ENCODE measurements around the gene DGCR2.
"Not testable (repeated sequence)": the region's sequence is repeated elsewhere in the genome, so short reads cannot be mapped to it uniquely, and the experiment has no call there.

The DGCR2 gene

DNA sequence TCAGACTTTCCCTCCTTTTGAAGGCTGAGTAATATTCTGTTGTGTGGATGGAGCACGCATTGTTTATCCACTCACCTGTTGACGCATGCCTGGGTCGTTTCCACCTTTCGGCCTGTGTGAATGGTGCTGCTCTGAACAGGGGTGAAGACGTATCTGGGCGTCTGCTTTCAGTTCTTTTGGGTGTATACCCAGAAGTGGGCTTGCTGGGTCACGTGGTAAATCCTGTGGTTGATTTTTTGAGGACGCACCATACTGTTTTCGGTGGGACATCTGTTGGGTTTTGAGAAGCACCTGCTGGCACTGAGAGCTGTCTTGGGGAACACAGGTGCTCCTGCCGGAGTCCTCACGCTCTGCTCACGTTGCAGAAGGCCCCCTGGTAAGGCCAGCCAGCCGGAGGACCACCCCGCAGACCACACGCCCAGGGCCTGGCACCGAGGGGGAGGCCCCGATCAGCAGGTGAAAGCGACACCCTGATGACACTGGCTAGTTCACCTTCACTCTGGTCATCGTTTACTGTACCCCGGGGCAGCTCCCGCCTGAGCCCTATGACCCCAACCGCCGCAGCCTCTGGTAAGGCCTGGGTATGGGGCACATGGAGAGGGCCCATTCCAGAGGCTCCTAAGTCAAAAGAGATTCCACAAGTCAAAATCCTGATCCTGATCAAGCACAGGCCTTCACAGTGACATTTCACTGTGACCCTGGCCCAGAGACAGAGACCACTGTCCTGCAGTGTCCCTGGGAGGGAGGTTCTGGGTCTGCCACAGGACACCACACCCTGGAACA lies 131.7 kb downstream of the DGCR2 start:
- TF ChIP-seq, protein P1, sequence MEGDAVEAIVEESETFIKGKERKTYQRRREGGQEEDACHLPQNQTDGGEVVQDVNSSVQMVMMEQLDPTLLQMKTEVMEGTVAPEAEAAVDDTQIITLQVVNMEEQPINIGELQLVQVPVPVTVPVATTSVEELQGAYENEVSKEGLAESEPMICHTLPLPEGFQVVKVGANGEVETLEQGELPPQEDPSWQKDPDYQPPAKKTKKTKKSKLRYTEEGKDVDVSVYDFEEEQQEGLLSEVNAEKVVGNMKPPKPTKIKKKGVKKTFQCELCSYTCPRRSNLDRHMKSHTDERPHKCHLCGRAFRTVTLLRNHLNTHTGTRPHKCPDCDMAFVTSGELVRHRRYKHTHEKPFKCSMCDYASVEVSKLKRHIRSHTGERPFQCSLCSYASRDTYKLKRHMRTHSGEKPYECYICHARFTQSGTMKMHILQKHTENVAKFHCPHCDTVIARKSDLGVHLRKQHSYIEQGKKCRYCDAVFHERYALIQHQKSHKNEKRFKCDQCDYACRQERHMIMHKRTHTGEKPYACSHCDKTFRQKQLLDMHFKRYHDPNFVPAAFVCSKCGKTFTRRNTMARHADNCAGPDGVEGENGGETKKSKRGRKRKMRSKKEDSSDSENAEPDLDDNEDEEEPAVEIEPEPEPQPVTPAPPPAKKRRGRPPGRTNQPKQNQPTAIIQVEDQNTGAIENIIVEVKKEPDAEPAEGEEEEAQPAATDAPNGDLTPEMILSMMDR (IDR thresholded peaks at IDR 0.05; ENCODE audit: borderline replicate concordance, control extremely low read depth, extremely low read depth, insufficient read depth, missing control alignments) = no peak
- no peak for DNase-seq (ENCODE audit: low spot score)
- in situ Hi-C loops (cut with MboI; ENCODE audit: low sequenced_read_pairs, unreplicated experiment) = loop anchor here (25.0 kb wide), 1 partner anchor 397 kb away; no protein-coding TSS in a partner anchor

DNA sequence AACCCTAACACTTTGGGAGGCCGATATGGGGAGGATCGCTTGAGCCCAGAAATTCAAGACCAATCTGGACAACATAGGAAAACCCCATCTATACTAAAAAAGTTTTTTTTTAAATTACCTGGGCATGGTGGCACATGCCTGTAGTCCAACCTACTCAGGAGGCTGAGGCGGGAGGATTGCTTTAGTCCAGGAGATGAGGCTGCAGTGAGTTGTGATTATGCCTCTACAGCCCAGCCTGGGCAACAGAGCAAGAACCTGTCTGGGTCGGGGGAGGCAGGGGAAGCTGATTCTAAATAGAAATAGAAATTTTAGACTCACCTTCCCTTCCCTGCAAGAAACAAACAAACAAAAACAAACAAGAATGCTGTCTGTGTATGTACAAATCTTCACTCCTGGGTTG lies 133.3 kb downstream of the DGCR2 start:
- in situ Hi-C loops (cut with MboI; ENCODE audit: low sequenced_read_pairs, unreplicated experiment) = loop anchor here (25.0 kb wide), 1 partner anchor 398 kb away; no protein-coding TSS in a partner anchor
- TF ChIP-seq, protein P1 (IDR thresholded peaks at IDR 0.05; ENCODE audit: borderline replicate concordance, control extremely low read depth, extremely low read depth, insufficient read depth, missing control alignments) = no peak
- no peak for DNase-seq (ENCODE audit: low spot score)

DNA sequence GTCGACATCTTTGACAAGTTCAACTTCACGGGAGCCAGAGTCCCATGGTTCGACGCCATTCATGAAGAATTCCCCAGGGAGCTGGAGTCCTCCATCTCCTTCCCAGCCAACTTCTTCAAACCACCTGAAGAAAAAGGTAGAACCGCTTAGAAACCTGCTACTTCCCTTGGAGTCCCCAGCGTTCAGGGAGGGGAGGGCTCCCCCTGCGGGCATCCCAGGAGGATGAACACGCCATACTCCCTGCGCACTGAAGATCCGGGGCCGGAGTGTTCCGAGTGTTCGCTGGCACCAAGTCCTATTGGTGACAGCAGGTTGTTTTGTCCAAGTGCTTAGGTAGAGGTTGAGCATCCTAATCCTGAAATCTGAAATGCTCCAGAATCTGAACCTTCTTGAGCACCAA lies 134.4 kb downstream of the DGCR2 start:
- peak; percentile 45 for DNase-seq (ENCODE audit: low spot score)
- in situ Hi-C loops (cut with MboI; ENCODE audit: low sequenced_read_pairs, unreplicated experiment) = loop anchor here (25.0 kb wide), 1 partner anchor 400 kb away; no protein-coding TSS in a partner anchor
- TF ChIP-seq, protein P1 (IDR thresholded peaks at IDR 0.05; ENCODE audit: borderline replicate concordance, control extremely low read depth, extremely low read depth, insufficient read depth, missing control alignments) = no peak

DNA sequence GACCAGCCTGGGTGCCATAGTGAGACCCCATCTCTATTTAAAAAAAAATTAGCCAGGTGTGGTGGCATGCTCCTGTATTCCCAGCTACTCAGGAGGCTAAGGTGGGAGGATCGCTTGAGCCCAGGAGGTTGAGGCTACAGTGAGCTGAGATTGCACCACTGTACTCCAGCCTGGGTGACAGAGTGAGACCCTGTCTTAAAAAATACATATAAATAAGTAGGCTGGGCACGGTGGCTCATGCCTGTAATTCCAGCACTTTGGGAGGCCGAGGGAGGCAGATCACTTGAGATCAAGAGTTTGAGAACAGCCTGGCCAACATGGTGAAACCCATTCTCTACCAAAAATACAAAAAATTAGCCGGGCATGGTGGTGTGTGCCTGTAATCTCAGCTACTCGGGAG lies 135.1 kb downstream of the DGCR2 start:
- DNase-seq (ENCODE audit: low spot score) = not testable (repeated sequence)

More for the DNA sequence above, 135.1 kb downstream of the DGCR2 start:
- in situ Hi-C loops (cut with MboI; ENCODE audit: low sequenced_read_pairs, unreplicated experiment) = loop anchor here (25.0 kb wide), 1 partner anchor 400 kb away; no protein-coding TSS in a partner anchor

All from GM13976 (cell line).